Measurements from ENCODE around the gene ELF2.
"Not testable (repeated sequence)": the region's sequence is repeated elsewhere in the genome, so short reads cannot be mapped to it uniquely, and the experiment has no call there.

ELF2 gene

DNA sequence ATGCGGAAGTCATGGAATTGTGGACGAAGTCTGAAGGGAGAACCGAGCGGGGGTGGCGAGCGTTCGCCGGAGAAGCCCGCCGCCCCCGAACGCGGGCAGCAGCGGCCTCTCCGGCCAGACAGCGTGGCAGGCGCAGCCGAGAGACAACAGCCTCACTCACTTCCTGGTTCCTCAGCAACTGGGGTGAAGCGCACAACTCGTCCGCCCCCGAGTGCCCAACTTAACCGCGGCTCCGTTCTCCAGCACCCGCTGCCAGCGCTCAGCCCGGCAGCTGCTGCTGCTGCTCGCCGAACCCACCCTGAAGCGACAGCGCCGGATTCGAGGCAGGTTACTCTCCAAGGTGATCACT lies 93.4 kb downstream of the ELF2 start:
- H3K27ac ChIP-seq = peak overlapping the region; percentile 96

DNA sequence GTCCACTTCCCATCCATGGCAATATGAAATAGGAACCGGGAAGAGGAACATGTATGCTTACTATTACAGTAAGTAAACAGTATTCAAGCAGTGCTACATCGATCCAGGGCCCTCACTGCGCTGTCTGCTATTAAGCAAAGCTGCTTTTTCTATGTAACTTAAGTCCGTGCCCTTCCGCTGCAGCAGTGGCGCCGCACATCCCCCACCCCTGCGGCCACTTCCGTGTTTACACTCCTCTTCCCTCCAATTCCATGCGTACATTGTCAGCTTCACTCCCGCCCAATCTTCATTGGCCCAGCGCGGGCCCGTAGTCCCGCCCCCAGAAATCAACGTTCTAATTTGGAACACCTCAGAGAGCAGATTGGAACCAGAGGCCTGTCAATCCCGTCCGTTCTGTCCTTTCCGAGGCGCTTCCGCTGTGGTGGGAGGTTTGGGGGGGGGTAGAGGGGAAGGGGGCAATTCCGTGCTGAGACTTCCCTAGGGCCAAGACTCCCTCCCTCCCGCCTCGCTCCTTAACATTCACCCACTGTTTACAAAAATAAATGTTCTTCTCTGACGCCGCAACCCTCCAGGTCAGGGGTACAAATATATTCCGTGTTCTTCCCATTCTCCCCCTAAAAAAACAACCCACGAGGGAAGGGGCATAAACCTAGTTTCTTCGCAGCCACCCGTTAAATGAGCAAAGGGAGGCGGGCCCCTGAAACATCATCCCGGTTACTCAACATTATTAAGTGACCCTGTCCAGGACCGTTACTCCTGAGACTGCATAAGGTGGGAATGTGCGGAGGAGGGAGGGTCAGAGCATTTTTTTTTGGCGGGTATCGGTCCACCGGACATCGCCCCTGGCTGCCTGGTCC lies 94.0 kb downstream of the ELF2 start:
- H3K27ac ChIP-seq = peak overlapping the region; percentile 96
- TF ChIP-seq, protein P1, sequence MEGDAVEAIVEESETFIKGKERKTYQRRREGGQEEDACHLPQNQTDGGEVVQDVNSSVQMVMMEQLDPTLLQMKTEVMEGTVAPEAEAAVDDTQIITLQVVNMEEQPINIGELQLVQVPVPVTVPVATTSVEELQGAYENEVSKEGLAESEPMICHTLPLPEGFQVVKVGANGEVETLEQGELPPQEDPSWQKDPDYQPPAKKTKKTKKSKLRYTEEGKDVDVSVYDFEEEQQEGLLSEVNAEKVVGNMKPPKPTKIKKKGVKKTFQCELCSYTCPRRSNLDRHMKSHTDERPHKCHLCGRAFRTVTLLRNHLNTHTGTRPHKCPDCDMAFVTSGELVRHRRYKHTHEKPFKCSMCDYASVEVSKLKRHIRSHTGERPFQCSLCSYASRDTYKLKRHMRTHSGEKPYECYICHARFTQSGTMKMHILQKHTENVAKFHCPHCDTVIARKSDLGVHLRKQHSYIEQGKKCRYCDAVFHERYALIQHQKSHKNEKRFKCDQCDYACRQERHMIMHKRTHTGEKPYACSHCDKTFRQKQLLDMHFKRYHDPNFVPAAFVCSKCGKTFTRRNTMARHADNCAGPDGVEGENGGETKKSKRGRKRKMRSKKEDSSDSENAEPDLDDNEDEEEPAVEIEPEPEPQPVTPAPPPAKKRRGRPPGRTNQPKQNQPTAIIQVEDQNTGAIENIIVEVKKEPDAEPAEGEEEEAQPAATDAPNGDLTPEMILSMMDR (conservative IDR thresholded peaks at IDR 0.05) = no peak
- TF ChIP-seq ZFX (IDR thresholded peaks at IDR 0.05) = no peak

More for the DNA sequence above, 93.4 kb downstream of the ELF2 start:
- TF ChIP-seq, protein P1 (conservative IDR thresholded peaks at IDR 0.05) = no peak
- no peak for TF ChIP-seq ZFX (IDR thresholded peaks at IDR 0.05)

DNA sequence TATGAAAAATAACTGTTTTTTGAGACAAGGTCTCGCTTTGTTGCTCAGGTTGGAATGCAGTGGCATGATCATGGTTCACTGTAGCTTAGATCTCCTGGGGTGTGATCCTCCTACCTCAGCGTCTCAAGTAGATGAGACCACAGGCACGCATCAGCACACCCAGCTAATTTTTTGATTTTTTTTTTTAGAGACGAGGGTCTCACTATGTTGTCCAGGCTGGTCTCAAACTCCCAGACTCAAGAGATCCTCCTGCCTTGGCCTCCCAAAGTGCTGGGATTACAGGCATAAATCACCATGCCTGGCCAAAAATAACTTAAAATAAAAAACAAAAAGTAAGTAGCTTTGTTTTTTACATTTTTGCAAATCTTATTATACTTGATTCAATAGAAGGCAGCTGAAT lies 98.1 kb downstream of the ELF2 start:
- H3K27ac ChIP-seq = no peak overlapping the region
- no peak for TF ChIP-seq ZFX (IDR thresholded peaks at IDR 0.05)
- TF ChIP-seq, protein P1 (conservative IDR thresholded peaks at IDR 0.05) = no peak

DNA sequence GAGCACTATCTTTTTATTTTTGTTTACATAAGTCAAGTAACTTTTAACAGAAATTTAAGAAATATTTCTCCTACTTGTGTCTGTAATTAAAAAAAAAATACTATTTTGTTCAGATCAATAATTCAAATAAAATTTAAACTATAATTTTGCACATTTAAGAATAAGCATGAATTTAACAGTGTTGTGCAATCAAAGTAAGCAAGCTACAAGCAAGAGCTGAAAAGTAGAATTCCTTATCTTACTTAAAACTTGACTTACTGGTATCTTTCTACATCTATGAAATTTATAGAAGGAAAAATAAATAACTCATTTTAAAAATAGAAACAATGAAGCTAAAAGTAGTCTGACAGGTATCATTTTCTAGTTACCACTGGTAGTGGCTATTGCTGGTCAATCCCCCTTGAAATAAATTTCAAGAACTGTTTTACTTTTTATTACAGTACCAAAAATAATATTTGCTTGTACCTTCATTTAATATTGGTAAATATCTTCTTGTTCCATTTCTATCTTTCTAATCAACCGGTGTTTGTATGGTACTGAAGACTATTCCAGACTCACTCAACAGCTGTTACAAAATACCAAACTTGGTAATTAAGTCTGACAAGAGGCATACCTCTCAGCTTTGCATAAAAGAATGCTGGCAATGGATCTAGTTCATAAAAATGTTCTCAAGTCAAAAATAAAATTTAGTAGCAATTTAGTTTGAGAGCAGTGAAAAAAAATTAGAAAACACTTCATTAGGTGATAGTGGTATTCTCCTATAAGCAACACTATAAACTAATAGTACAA lies 99.3 kb downstream of the ELF2 start:
- no peak for TF ChIP-seq ZFX (IDR thresholded peaks at IDR 0.05)
- TF ChIP-seq, protein P1 (conservative IDR thresholded peaks at IDR 0.05) = no peak
- no peak overlapping the region for H3K27ac ChIP-seq

DNA sequence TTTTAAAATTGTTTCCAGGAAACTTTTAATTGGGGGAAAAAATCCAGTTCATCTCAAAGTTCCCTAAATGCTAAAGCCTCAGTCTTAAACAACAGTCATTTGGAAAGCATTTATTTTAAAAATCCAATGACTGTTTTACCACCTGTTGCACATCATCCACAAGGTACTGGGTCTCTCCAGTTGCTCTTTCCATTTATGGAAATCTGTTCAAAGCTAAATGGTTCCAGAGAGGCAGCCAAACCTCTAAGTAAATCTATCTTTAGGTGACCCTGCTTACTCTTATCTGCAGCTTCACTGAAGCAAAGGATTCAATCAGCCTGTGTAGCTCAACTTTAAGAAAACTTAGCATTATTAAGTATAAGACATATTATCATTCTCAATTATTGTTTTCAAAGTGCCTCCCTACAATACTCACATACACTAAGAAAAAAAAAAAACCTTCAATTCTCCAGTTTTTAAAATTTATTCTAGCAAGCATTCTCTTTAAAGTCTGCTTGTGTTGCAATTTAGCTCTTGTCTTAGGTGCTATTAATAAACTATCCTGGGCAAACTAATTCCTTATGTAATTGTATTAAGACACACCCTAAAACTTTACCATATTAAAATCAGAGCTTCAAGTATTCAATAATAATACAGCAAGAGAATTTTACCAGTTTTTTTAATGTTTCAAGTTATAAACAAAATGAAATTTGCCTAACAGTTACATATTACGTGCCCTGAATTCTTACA lies 100.8 kb downstream of the ELF2 start:
- H3K27ac ChIP-seq = no peak overlapping the region
- TF ChIP-seq, protein P1 (conservative IDR thresholded peaks at IDR 0.05) = no peak
- no peak for TF ChIP-seq ZFX (IDR thresholded peaks at IDR 0.05)

DNA sequence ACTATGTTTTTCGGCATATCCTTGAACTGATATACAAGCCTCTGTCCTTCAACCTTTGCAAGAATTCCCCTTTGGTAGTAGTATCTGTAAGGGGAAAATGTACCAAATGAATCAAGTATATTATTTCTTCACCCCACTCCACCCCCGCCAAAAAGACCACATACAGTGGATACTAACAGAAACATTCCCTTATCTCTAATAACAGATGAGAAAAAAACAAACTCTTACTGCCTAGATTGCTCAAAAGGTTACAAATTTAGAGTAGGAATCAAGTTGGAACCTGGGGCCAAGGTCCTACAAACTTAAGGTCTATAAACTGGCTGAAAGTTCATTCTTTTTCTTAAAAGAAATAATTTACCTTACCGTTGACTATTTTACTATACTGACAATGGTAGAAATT lies 116.4 kb downstream of the ELF2 start:
- no peak for TF ChIP-seq ZFX (IDR thresholded peaks at IDR 0.05)
- TF ChIP-seq, protein P1 (conservative IDR thresholded peaks at IDR 0.05) = no peak
- no peak overlapping the region for H3K27ac ChIP-seq

DNA sequence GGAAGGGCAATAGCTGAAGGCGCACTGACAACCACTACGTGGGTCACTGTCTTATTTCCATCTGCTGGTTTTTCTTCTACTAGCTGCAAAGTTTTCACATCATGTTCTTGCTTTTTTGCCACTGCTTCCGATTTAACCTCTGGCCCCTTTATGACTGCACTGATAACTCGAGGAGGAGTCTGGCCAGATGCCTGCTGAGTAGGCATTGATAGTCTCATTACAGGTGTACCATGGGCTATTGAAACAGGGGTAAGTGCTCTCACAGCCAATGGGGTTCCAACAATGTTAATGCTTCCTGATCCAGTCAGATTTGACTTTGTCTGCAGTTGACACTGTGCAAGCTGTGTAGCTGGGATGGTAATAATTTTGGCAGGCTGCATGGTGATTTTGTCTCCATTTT lies 118.0 kb downstream of the ELF2 start:
- not testable (repeated sequence) for H3K27ac ChIP-seq

All from C4-2B (cell line).